ENCODE measurements around the gene WNT9B.

DNA sequence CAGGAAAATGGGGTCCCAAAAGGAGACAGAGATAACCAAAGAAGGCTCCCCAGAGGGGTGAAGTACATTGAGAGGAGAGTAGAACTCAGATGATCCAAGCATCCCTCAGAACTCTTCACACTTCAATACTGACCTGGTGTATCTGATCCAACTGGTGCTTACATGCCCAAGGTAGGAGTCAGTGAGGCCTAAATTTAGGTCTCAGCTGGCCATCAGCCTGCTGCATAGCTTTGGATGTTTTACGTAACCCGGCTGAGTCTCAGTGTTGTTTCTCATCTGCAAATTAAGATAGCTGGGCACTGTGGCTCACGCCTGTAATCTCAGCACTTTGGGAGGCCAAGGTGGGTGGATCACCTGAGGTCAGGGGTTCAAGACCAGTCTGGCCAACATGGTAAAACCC lies 59.9 kb downstream of the WNT9B start:
- TF ChIP-seq, protein P1, sequence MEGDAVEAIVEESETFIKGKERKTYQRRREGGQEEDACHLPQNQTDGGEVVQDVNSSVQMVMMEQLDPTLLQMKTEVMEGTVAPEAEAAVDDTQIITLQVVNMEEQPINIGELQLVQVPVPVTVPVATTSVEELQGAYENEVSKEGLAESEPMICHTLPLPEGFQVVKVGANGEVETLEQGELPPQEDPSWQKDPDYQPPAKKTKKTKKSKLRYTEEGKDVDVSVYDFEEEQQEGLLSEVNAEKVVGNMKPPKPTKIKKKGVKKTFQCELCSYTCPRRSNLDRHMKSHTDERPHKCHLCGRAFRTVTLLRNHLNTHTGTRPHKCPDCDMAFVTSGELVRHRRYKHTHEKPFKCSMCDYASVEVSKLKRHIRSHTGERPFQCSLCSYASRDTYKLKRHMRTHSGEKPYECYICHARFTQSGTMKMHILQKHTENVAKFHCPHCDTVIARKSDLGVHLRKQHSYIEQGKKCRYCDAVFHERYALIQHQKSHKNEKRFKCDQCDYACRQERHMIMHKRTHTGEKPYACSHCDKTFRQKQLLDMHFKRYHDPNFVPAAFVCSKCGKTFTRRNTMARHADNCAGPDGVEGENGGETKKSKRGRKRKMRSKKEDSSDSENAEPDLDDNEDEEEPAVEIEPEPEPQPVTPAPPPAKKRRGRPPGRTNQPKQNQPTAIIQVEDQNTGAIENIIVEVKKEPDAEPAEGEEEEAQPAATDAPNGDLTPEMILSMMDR (IDR thresholded peaks at IDR 0.05), result no peak
- TF ChIP-seq, protein P2, sequence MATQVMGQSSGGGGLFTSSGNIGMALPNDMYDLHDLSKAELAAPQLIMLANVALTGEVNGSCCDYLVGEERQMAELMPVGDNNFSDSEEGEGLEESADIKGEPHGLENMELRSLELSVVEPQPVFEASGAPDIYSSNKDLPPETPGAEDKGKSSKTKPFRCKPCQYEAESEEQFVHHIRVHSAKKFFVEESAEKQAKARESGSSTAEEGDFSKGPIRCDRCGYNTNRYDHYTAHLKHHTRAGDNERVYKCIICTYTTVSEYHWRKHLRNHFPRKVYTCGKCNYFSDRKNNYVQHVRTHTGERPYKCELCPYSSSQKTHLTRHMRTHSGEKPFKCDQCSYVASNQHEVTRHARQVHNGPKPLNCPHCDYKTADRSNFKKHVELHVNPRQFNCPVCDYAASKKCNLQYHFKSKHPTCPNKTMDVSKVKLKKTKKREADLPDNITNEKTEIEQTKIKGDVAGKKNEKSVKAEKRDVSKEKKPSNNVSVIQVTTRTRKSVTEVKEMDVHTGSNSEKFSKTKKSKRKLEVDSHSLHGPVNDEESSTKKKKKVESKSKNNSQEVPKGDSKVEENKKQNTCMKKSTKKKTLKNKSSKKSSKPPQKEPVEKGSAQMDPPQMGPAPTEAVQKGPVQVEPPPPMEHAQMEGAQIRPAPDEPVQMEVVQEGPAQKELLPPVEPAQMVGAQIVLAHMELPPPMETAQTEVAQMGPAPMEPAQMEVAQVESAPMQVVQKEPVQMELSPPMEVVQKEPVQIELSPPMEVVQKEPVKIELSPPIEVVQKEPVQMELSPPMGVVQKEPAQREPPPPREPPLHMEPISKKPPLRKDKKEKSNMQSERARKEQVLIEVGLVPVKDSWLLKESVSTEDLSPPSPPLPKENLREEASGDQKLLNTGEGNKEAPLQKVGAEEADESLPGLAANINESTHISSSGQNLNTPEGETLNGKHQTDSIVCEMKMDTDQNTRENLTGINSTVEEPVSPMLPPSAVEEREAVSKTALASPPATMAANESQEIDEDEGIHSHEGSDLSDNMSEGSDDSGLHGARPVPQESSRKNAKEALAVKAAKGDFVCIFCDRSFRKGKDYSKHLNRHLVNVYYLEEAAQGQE (IDR thresholded peaks at IDR 0.05; ENCODE audit: insufficient read depth in 1 of 2, low read depth in 2 of 2, low read length in 1 of 2), result no peak
- TF ChIP-seq POLR2AphosphoS5 (IDR thresholded peaks at IDR 0.05; ENCODE audit: low read depth, low read length), result no peak

Measured in Panc1 (cell line).